HL-60 (cell line): ENCODE data around the gene VSIG10L2.

Source experiments
- DNase-seq, 2 experiments: peaks; one replicate each; pipeline ENCODE4 v3.0.0-alpha.2; 2010 to 2020; ENCODE audit warnings: low read depth in 1 of 2, low spot score in 1 of 2
- H3K27ac ChIP-seq: fragments of 250-450 bp; sonication (Bioruptor Pico); replicated peaks from 2 replicates; pipeline ENCODE4 v1.5.1; 2020; ENCODE audit warnings: mild to moderate bottlenecking, moderate library complexity
- H3K27me3 ChIP-seq: fragments of 250-450 bp; sonication (Bioruptor Pico); 2 replicates; pipeline ENCODE4 v1.5.1; 2021; ENCODE audit warnings: mild to moderate bottlenecking, moderate library complexity; ENCODE audit not compliant: insufficient read depth, poor library complexity, severe bottlenecking
- H3K4me3 ChIP-seq: replicated peaks from 2 replicates; pipeline ENCODE4 v1.5.1; 2011; ENCODE audit warnings: mild to moderate bottlenecking, control low read depth, low read length; ENCODE audit not compliant: insufficient read depth
- GABPA ChIP-seq: IDR thresholded peaks from 2 replicates; pipeline ENCODE4 v1.6.1; 2012; ENCODE audit warnings: low read depth
- POLR2AphosphoS5 ChIP-seq: IDR thresholded peaks from 2 replicates; pipeline ENCODE4 v1.6.1; 2012; ENCODE audit warnings: low read depth
- SPI1 ChIP-seq: IDR thresholded peaks from 2 replicates; pipeline ENCODE4 v1.6.1; 2012; ENCODE audit warnings: low read depth, mild to moderate bottlenecking, borderline replicate concordance
- TF ChIP-seq, protein P1 (sequence below): IDR thresholded peaks from 2 replicates; pipeline ENCODE4 v1.6.1; 2012; ENCODE audit warnings: low read depth; ENCODE audit not compliant: insufficient replicate concordance
- TF ChIP-seq, protein P2 (sequence below): IDR thresholded peaks from one replicate; pipeline ENCODE4 v1.5.1; 2011; ENCODE audit warnings: low read length, control low read depth, inconsistent platforms; ENCODE audit not compliant: insufficient read depth

Gene VSIG10L2

DNA sequence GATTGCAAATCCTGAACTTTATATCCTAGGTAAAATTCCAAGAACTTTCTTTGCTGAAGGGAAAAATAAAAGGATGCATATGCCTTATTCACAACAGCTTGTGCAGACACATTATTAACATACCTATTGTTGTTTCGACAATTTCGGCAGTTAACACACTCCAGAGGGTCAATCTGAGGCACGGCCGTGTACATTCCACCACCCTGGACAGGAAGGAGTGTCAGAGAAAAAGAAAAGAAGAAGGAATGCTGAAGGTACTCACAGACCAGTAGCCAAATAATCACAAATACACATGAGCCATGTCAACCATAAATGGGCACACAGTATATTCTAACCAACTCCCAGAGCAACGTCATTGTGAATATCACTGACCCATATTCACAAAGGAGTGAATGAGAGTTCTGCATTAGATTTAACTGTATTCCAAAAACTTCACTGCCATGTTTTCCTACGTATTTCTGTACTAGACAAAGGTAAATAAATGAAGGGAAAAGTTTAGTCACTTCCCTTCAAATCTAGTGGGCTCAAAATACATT lies 32.4 kb downstream of the VSIG10L2 start:
- Histone ChIP-seq H3K27ac (no peak overlapping the region), H3K4me3 (no peak overlapping the region), H3K27me3 (peaks cover 3% of the 10 kb centered on the region)
- no peak for DNase-seq
- TF ChIP-seq, protein P1, sequence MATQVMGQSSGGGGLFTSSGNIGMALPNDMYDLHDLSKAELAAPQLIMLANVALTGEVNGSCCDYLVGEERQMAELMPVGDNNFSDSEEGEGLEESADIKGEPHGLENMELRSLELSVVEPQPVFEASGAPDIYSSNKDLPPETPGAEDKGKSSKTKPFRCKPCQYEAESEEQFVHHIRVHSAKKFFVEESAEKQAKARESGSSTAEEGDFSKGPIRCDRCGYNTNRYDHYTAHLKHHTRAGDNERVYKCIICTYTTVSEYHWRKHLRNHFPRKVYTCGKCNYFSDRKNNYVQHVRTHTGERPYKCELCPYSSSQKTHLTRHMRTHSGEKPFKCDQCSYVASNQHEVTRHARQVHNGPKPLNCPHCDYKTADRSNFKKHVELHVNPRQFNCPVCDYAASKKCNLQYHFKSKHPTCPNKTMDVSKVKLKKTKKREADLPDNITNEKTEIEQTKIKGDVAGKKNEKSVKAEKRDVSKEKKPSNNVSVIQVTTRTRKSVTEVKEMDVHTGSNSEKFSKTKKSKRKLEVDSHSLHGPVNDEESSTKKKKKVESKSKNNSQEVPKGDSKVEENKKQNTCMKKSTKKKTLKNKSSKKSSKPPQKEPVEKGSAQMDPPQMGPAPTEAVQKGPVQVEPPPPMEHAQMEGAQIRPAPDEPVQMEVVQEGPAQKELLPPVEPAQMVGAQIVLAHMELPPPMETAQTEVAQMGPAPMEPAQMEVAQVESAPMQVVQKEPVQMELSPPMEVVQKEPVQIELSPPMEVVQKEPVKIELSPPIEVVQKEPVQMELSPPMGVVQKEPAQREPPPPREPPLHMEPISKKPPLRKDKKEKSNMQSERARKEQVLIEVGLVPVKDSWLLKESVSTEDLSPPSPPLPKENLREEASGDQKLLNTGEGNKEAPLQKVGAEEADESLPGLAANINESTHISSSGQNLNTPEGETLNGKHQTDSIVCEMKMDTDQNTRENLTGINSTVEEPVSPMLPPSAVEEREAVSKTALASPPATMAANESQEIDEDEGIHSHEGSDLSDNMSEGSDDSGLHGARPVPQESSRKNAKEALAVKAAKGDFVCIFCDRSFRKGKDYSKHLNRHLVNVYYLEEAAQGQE = no peak
- TF ChIP-seq POLR2AphosphoS5 = no peak
- TF ChIP-seq SPI1 = no peak
- TF ChIP-seq GABPA = no peak
- TF ChIP-seq, protein P2, sequence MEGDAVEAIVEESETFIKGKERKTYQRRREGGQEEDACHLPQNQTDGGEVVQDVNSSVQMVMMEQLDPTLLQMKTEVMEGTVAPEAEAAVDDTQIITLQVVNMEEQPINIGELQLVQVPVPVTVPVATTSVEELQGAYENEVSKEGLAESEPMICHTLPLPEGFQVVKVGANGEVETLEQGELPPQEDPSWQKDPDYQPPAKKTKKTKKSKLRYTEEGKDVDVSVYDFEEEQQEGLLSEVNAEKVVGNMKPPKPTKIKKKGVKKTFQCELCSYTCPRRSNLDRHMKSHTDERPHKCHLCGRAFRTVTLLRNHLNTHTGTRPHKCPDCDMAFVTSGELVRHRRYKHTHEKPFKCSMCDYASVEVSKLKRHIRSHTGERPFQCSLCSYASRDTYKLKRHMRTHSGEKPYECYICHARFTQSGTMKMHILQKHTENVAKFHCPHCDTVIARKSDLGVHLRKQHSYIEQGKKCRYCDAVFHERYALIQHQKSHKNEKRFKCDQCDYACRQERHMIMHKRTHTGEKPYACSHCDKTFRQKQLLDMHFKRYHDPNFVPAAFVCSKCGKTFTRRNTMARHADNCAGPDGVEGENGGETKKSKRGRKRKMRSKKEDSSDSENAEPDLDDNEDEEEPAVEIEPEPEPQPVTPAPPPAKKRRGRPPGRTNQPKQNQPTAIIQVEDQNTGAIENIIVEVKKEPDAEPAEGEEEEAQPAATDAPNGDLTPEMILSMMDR = no peak

DNA sequence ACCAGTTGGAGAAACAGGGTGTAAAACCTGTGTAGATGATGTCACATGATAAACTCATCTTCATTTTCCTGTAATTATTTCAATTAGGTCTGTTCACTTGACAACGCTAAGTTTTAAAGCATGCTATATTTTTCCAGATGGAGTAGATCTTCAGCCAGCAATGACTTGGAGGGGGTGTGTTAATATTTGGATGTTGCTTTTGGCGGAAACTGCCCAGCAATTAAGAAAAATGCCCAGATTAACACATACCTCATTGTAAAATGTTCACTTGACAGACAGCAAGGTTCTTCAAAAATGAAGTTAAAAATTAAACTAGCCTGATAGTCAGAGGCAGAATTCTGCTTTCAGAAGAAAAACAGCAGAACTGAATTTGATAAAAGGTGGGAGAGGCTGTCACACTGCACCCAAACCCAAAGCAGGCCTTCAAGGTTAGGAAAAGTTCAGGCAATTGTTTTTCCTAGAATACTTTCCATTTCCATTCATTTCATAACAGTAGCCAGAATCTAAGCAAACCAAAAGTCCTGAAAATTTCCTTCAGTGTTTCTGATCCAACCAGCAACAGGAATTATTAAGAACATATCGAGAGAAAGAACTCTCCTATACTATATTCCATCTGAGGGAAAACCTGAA lies 33.0 kb downstream of the VSIG10L2 start:
- Histone ChIP-seq H3K27me3 (peaks cover 3% of the 10 kb centered on the region), H3K27ac (no peak overlapping the region), H3K4me3 (no peak overlapping the region)
- DNase-seq = no peak
- TF ChIP-seq, protein P1 = no peak
- TF ChIP-seq SPI1 (no peak), POLR2AphosphoS5 (no peak), GABPA (no peak)
- TF ChIP-seq, protein P2 = no peak

DNA sequence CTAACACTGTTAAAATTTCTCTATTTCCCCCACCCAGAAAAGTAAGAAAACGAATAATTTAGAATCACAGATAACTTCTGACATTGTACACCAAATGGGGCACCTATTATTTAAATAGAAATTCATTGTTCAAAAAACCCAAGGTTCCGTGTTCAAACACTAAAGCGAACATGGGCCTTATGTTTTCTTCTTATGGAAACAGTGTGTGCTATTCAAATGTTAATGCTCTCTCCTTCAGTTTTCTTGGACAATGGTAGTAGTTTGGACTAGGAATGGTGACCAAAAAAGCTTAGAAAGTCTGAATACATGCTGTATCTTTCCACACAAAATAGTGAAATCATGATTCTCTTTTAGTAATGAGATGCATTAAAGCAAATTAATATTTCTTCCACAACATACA lies 33.7 kb downstream of the VSIG10L2 start:
- Histone ChIP-seq H3K27ac (no peak overlapping the region), H3K27me3 (peaks cover 3% of the 10 kb centered on the region), H3K4me3 (no peak overlapping the region)
- TF ChIP-seq, protein P1 = no peak
- TF ChIP-seq POLR2AphosphoS5 (no peak), GABPA (no peak), SPI1 (no peak)
- TF ChIP-seq, protein P2 = no peak
- DNase-seq = no peak
